Prostate gland (tissue), 2 donors: ENCODE measurements around the gene HARBI1.

Experiments used
- CTCF ChIP-seq, 4 experiments: fragments of 200-600 bp in 2 of 4; fragments of 450-650 bp in 2 of 4; sonication (generic) in 2 of 4; IDR thresholded peaks; 1 replicate in 3 of 4; 2 replicates in 1 of 4; pipeline ENCODE4 v1.5.1; 2016 to 2019; ENCODE audit warnings: antibody characterized with exemption in 4 of 4, mild to moderate bottlenecking in 2 of 4, moderate library complexity in 2 of 4
- POLR2A ChIP-seq: fragments of 450-650 bp; IDR thresholded peaks from one replicate; pipeline ENCODE4 v1.6.1; 2016; ENCODE audit warnings: antibody characterized with exemption, mild to moderate bottlenecking
- POLR2AphosphoS5 ChIP-seq: sonication (generic); formaldehyde crosslinking; IDR thresholded peaks from one replicate; pipeline ENCODE4 v1.6.1; 2017; ENCODE audit warnings: antibody characterized with exemption

DNA sequence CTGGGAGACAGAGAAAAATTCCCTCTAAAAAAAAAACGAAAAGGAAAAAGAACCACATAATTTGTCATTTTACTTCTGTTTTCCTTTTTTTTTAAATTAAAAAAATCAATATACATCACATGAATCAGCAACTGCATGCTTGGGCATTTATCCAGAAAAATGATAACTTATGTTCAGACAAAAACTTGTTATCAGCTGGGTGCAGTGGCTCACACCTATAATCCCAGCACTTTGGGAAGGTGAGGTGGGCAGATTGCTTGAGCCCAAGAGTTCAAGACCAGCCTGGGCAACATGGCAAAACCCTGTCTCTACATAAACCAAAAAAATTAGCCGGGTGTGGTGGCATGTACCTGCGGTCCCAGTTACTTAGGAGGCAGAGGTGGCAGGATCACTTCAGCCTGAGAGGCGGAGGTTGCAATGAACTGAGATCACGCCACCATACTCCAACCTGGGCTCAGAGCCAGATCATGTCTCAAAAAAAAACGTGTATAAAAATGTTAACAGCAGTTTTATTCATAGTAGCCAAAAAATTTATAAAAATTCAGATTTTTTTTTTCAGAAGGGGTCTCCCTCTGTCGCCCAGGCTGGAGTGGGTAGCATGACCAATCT is 51.7 kb downstream of the HARBI1 start:
- no peak for TF ChIP-seq CTCF (IDR thresholded peaks at IDR 0.05)
- no peak for TF ChIP-seq POLR2AphosphoS5
- TF ChIP-seq POLR2A: no peak
